Measurements from ENCODE around the gene HSP90AA1.
A peak's percentile ranks its signal among the peaks of the same experiment; 100 is the strongest.

Gene HSP90AA1

GRCh38 chr14:102063109-102063807, 23.6 kb downstream of the HSP90AA1 start:
- H3K9me3 ChIP-seq (ENCODE audit: insufficient read depth, low read depth, low read length), result no peaks in the 10 kb centered on the region; the same call in 1 of the 2 replicates
- H3K9ac ChIP-seq (ENCODE audit: low read depth, low read length), result no peak overlapping the region
- H3K4me3 ChIP-seq (ENCODE audit: low read length), result peak overlapping the region; percentile 10; the same call in 1 of the 2 replicates

DNA sequence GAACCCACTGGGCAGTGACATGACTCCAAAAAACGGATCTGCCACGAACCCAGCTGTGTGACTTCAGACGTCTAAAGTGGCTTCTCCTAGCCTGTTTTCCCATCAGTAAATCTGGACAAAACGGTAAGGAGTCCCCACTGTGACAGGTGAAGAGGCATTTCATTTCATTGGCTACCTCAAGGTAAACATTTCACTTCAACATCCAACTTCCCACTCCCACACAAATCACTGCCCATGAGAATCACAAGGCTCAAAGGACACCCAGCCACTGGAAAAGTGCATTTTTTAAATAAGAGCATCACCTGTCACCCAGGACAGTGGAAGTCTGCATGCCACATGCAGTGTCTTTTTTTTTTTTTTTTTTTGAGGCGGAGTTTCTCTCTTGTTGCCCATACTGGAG, 27.9 kb downstream of the HSP90AA1 start:
- Histone ChIP-seq H3K36me3 (ENCODE audit: insufficient read depth, low read depth, low read length) (no peaks in the 10 kb centered on the region), H3K9ac (ENCODE audit: low read depth, low read length) (no peak overlapping the region), H3K9me3 (ENCODE audit: insufficient read depth, low read depth, low read length) (no peaks in the 10 kb centered on the region), H3K27ac (ENCODE audit: low read length) (no peak overlapping the region), H3K4me3 (ENCODE audit: low read length) (no peak overlapping the region), H3K4me1 (ENCODE audit: insufficient read depth, low read length) (peaks cover 3% of the 10 kb centered on the region), H3K27me3 (ENCODE audit: insufficient read depth, low read length) (no peaks in the 10 kb centered on the region)

More at GRCh38 chr14:102063109-102063807, 23.6 kb downstream of the HSP90AA1 start:
- Histone ChIP-seq H3K27me3 (ENCODE audit: insufficient read depth, low read length) (no peaks in the 10 kb centered on the region), H3K27ac (ENCODE audit: low read length) (no peak overlapping the region), H3K36me3 (ENCODE audit: insufficient read depth, low read depth, low read length) (no peaks in the 10 kb centered on the region), H3K4me1 (ENCODE audit: insufficient read depth, low read length) (no peaks in the 10 kb centered on the region)

- H3K9me3 ChIP-seq (ENCODE audit: insufficient read depth, low read depth, low read length), result no peaks in the 10 kb centered on the region
- H3K27me3 ChIP-seq (ENCODE audit: insufficient read depth, low read length), result no peaks in the 10 kb centered on the region
- peaks cover 3% of the 10 kb centered on the region for H3K4me1 ChIP-seq (ENCODE audit: insufficient read depth, low read length)
- no peak overlapping the region for H3K9ac ChIP-seq (ENCODE audit: low read depth, low read length)
- H3K4me3 ChIP-seq (ENCODE audit: low read length), result no peak overlapping the region
- no peak overlapping the region for H3K27ac ChIP-seq (ENCODE audit: low read length)
- no peaks in the 10 kb centered on the region for H3K36me3 ChIP-seq (ENCODE audit: insufficient read depth, low read depth, low read length)
These were observed 28.7 kb downstream of the HSP90AA1 start for GRCh38 chr14:102058146-102058545.

DNA sequence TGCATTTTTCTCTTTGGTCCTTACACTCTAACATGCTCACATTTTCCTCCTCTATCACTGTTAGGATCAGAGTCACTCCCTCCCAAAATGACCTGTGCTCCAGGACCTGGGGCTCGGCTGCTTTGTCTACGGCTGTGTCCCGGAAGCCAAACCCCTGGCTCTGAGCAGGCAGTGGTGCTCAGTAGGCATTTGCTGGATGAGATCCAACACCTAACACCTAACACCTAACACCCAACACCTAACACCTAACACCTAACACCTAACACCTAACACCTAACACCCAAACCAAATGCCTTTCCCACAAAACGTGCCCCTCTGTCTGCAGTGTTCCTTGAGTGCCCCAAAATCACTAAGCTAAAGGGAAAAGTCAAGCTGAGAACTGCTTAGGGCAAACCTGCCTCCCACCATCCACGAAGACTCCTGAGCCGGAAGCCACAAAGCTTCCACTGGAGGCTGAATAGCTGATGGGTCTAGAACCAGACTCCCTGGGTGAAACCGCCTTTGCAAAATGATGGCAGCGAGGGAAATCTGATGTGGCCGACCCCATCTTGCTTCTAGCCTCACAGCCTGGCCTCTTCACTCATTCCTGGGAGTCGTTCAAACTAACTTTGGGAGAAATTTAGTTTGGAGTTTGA, 29.2 kb downstream of the HSP90AA1 start:
- Histone ChIP-seq H3K9me3 (ENCODE audit: insufficient read depth, low read depth, low read length) (no peaks in the 10 kb centered on the region), H3K36me3 (ENCODE audit: insufficient read depth, low read depth, low read length) (peaks cover 5% of the 10 kb centered on the region), H3K4me3 (ENCODE audit: low read length) (no peak overlapping the region), H3K4me1 (ENCODE audit: insufficient read depth, low read length) (peaks cover 3% of the 10 kb centered on the region), H3K9ac (ENCODE audit: low read depth, low read length) (no peak overlapping the region), H3K27me3 (ENCODE audit: insufficient read depth, low read length) (no peaks in the 10 kb centered on the region), H3K27ac (ENCODE audit: low read length) (no peak overlapping the region)

- H3K9me3 ChIP-seq (ENCODE audit: insufficient read depth, low read depth, low read length), result no peaks in the 10 kb centered on the region
- H3K4me1 ChIP-seq (ENCODE audit: insufficient read depth, low read length), result peaks cover 3% of the 10 kb centered on the region
- H3K36me3 ChIP-seq (ENCODE audit: insufficient read depth, low read depth, low read length), result peaks cover 12% of the 10 kb centered on the region
- no peaks in the 10 kb centered on the region for H3K27me3 ChIP-seq (ENCODE audit: insufficient read depth, low read length)
- no peak overlapping the region for H3K9ac ChIP-seq (ENCODE audit: low read depth, low read length)
- no peak overlapping the region for H3K4me3 ChIP-seq (ENCODE audit: low read length)
- no peak overlapping the region for H3K27ac ChIP-seq (ENCODE audit: low read length)
These were observed 30.0 kb downstream of the HSP90AA1 start for GRCh38 chr14:102056694-102057442.

- Histone ChIP-seq H3K27me3 (ENCODE audit: insufficient read depth, low read length) (no peaks in the 10 kb centered on the region), H3K4me1 (ENCODE audit: insufficient read depth, low read length) (peaks cover 3% of the 10 kb centered on the region), H3K4me3 (ENCODE audit: low read length) (no peak overlapping the region), H3K36me3 (ENCODE audit: insufficient read depth, low read depth, low read length) (peaks cover 27% of the 10 kb centered on the region), H3K27ac (ENCODE audit: low read length) (no peak overlapping the region), H3K9ac (ENCODE audit: low read depth, low read length) (no peak overlapping the region), H3K9me3 (ENCODE audit: insufficient read depth, low read depth, low read length) (no peaks in the 10 kb centered on the region)
These were observed 31.5 kb downstream of the HSP90AA1 start for GRCh38 chr14:102055181-102055901.

DNA sequence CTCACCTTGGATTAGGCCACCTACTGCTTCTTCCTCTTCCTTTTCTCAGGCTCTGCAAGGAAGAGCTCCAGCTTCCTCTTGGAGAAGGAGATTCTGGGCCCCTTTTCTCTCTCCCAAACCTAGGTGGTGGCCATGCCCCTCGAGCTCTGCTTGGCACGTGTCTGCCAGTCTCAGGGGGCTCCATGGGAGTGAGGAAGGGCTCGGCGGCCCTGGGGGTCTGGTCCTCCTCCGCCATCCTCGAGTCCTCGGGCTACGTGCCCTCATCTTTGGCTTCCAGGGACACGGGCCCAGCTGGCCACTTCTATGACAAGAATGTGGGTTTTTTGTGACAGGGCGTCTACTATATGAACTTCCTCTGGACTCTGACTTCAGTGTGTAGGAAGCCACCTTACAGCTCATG, 34.3 kb downstream of the HSP90AA1 start:
- Histone ChIP-seq H3K36me3 (ENCODE audit: insufficient read depth, low read depth, low read length) (peaks cover 55% of the 10 kb centered on the region), H3K4me3 (ENCODE audit: low read length) (no peak overlapping the region), H3K27ac (ENCODE audit: low read length) (no peak overlapping the region), H3K9me3 (ENCODE audit: insufficient read depth, low read depth, low read length) (no peaks in the 10 kb centered on the region), H3K9ac (ENCODE audit: low read depth, low read length) (no peak overlapping the region), H3K27me3 (ENCODE audit: insufficient read depth, low read length) (no peaks in the 10 kb centered on the region), H3K4me1 (ENCODE audit: insufficient read depth, low read length) (peaks cover 3% of the 10 kb centered on the region)

DNA sequence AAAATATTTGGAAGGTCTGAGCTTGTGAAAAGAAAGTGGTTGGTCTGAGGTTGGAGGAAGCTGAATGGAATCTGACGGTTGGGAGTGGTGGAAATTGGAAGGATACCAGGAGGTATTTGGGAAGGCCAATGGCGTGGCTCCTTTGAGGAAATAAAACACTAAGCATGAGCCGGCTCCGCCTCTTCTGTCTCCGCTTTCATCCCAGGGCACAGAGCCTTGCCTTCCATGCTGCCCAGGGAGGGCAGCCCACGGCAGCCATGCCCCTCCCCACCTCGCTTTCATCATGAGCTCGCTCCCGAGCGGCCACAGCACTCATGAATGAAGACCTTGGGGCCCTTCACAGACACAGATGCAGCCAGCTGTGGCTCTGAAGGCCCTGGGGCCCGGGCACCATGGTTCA, 36.2 kb downstream of the HSP90AA1 start:
- H3K4me3 ChIP-seq (ENCODE audit: low read length), result no peak overlapping the region
- H3K4me1 ChIP-seq (ENCODE audit: insufficient read depth, low read length), result no peaks in the 10 kb centered on the region; the same call in 1 of the 2 replicates
- no peaks in the 10 kb centered on the region for H3K27me3 ChIP-seq (ENCODE audit: insufficient read depth, low read length)
- H3K27ac ChIP-seq (ENCODE audit: low read length), result no peak overlapping the region
- H3K9ac ChIP-seq (ENCODE audit: low read depth, low read length), result no peak overlapping the region
- no peaks in the 10 kb centered on the region for H3K9me3 ChIP-seq (ENCODE audit: insufficient read depth, low read depth, low read length)
- H3K36me3 ChIP-seq (ENCODE audit: insufficient read depth, low read depth, low read length), result peaks cover 64% of the 10 kb centered on the region

- Histone ChIP-seq H3K27me3 (ENCODE audit: insufficient read depth, low read length) (no peaks in the 10 kb centered on the region), H3K27ac (ENCODE audit: low read length) (no peak overlapping the region), H3K36me3 (ENCODE audit: insufficient read depth, low read depth, low read length) (peaks cover 68% of the 10 kb centered on the region), H3K9me3 (ENCODE audit: insufficient read depth, low read depth, low read length) (no peaks in the 10 kb centered on the region), H3K9ac (ENCODE audit: low read depth, low read length) (no peak overlapping the region), H3K4me1 (ENCODE audit: insufficient read depth, low read length) (no peaks in the 10 kb centered on the region), H3K4me3 (ENCODE audit: low read length) (no peak overlapping the region)
These were observed 36.8 kb downstream of the HSP90AA1 start for GRCh38 chr14:102050026-102050405.

GRCh38 chr14:102049258-102050025, 37.4 kb downstream of the HSP90AA1 start:
- Histone ChIP-seq H3K9me3 (ENCODE audit: insufficient read depth, low read depth, low read length) (no peaks in the 10 kb centered on the region), H3K27ac (ENCODE audit: low read length) (no peak overlapping the region), H3K4me3 (ENCODE audit: low read length) (no peak overlapping the region), H3K36me3 (ENCODE audit: insufficient read depth, low read depth, low read length) (peaks cover 74% of the 10 kb centered on the region), H3K9ac (ENCODE audit: low read depth, low read length) (no peak overlapping the region), H3K27me3 (ENCODE audit: insufficient read depth, low read length) (no peaks in the 10 kb centered on the region), H3K4me1 (ENCODE audit: insufficient read depth, low read length) (no peaks in the 10 kb centered on the region)

Data from iPS-20b (cell line).